Panc1 (cell line): ENCODE results near the gene PLOD3. TPM values are rescaled to one million over a fixed set of nuclear protein-coding genes. Genes with fewer than 3 reads are reported as not detected.

ENCODE experiments used
- ATAC-seq: fragments of 200-7000 bp; cut with Tn5 transposase; 2 replicates; pipeline ENCODE4 v1.9.1; 2020; ENCODE audit warnings: mild to moderate bottlenecking, moderate library complexity
- BruUV-seq: library from RNA; stranded (reverse); fragments of 400-500 nt; replicated peaks from 2 replicates; lab custom pipeline; 2021; lab: Mats Ljungman, UMichigan
- CTCF ChIA-PET: fragments of 300-600 bp; sonication (Branson Sonifier 250); formaldehyde crosslinking; loops from one replicate; lab custom pipeline; 2022; ENCODE audit warnings: antibody characterized with exemption; lab: Charles Lee
- POLR2A ChIA-PET: fragments of 300-600 bp; sonication (Branson Sonifier 250); formaldehyde crosslinking; loops from one replicate; lab custom pipeline; 2022; ENCODE audit warnings: antibody characterized with exemption; lab: Charles Lee
- DNase-seq: peaks from one replicate; pipeline ENCODE4 v3.0.0-alpha.2; 2010; ENCODE audit warnings: low read depth, low spot score
- H3K27ac ChIP-seq: 2 replicates; pipeline ENCODE4 v1.5.1; 2011; ENCODE audit warnings: mild to moderate bottlenecking, low read length, inconsistent platforms
- H3K27me3 ChIP-seq: fragments of 200-500 bp; sonication (Bioruptor generic); 2 replicates; pipeline ENCODE4 v1.6.0; 2014; ENCODE audit warnings: low read length, inconsistent platforms; ENCODE audit not compliant: control insufficient read depth, insufficient read depth
- H3K36me3 ChIP-seq: fragments of 200-500 bp; sonication (Bioruptor generic); 2 replicates; pipeline ENCODE4 v1.5.1; 2014; ENCODE audit warnings: inconsistent platforms, mild to moderate bottlenecking, low read length, moderate library complexity; ENCODE audit not compliant: control insufficient read depth, insufficient read depth
- H3K4me1 ChIP-seq: 2 replicates; pipeline ENCODE4 v1.5.1; 2011; ENCODE audit warnings: inconsistent platforms, mild to moderate bottlenecking, low read length, moderate library complexity; ENCODE audit not compliant: control insufficient read depth, insufficient read depth
- H3K4me3 ChIP-seq, 2 experiments: 2 replicates each; pipeline ENCODE4 v1.5.1; 2011 to 2012; ENCODE audit warnings: low read depth in 2 of 2, low read length in 2 of 2, mild to moderate bottlenecking in 2 of 2, inconsistent platforms in 1 of 2, moderate library complexity in 1 of 2
- H3K9me3 ChIP-seq: fragments of 200-500 bp; sonication (Bioruptor generic); 2 replicates; pipeline ENCODE4 v1.5.1; 2014; ENCODE audit warnings: low read depth, mild to moderate bottlenecking, inconsistent platforms, low read length, moderate library complexity; ENCODE audit not compliant: control insufficient read depth, insufficient read depth
- POLR2AphosphoS5 ChIP-seq: IDR thresholded peaks from 2 replicates; pipeline ENCODE4 v1.6.1; 2012; ENCODE audit warnings: mild to moderate bottlenecking, low read depth, low read length, moderate library complexity
- SIN3A ChIP-seq: IDR thresholded peaks from 2 replicates; pipeline ENCODE4 v1.6.1; 2012; ENCODE audit warnings: low read depth, mild to moderate bottlenecking, low read length, moderate library complexity, borderline replicate concordance; ENCODE audit not compliant: insufficient read depth
- TCF7L2 ChIP-seq: IDR thresholded peaks from 2 replicates; pipeline ENCODE4 v1.6.1; 2011; ENCODE audit warnings: mild to moderate bottlenecking, low read depth, low read length, inconsistent platforms
- in situ Hi-C: cut with HindIII; loops from 2 replicates; pipeline ENCODE4 v1.10.0; 2016; ENCODE audit warnings: low sequenced_read_pairs, low pct_unique_long_range_greater_than_20kb
- intact Hi-C: fragments of 100-400 bp; cut with micrococcal nuclease; formaldehyde crosslinking; loops from one replicate; pipeline ENCODE4 v1.10.0; 2022; ENCODE audit not compliant: unreplicated experiment
- total RNA-seq: library from RNA; stranded (reverse); gene quantifications from one replicate; pipeline ENCODE4 v1.2.1, GENCODE V29; 2021; ENCODE audit not compliant: unreplicated experiment
- TF ChIP-seq, protein P1 (sequence below): fragments of 450-650 bp; IDR thresholded peaks from 2 replicates; pipeline ENCODE4 v1.5.1; 2017; ENCODE audit warnings: mild to moderate bottlenecking
- TF ChIP-seq, protein P2 (sequence below), 2 experiments: IDR thresholded peaks; 2 replicates each; pipeline ENCODE4 v1.6.1; 2011 to 2012; ENCODE audit warnings: low read depth in 2 of 2, control low read depth in 1 of 2, low read length in 1 of 2, mild to moderate bottlenecking in 1 of 2, moderate library complexity in 1 of 2; ENCODE audit not compliant: insufficient read depth in 1 of 2

PLOD3 gene
- total RNA-seq, 1 experiment from 2014 or later: 93.0 TPM

DNA sequence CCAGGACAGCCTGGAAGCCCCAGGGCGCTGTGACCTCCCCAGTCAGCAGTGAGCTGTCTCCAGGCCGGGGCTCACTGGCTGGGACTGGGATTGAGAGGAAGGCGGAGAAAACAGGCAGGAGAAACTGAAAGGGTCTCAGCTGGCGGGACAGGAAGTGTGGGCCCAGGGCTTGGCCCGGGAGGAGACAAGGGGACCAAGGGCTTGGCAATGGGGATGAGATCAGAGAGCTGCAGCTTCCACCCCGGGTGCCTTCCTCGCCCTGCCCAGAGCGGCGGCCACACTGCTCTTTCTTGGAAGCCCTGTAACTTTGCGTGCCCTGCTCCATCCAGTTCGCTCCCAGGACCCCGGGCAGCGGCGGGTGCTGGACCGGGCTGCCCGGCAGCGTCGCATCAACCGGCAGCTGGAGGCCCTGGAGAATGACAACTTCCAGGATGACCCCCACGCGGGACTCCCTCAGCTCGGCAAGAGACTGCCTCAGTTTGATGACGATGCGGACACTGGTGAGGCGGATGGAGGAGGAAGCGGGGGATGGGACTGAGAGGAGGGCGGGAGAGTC, 5.0 kb upstream of the PLOD3 start:
- H3K4me1 ChIP-seq: peaks cover 6% of the 10 kb centered on the region
- ChIA-PET CTCF (no interaction called here), POLR2A (interaction anchor here (0.8 kb wide), 1 partner anchor 8 kb away, joined by 6 read pairs; no protein-coding TSS in a partner anchor)
- no peaks in the 10 kb centered on the region for H3K27me3 ChIP-seq
- no peaks in the 10 kb centered on the region for H3K9me3 ChIP-seq
- intact Hi-C loops: no loop called here
- no peak for TF ChIP-seq TCF7L2
- TF ChIP-seq, protein P1, sequence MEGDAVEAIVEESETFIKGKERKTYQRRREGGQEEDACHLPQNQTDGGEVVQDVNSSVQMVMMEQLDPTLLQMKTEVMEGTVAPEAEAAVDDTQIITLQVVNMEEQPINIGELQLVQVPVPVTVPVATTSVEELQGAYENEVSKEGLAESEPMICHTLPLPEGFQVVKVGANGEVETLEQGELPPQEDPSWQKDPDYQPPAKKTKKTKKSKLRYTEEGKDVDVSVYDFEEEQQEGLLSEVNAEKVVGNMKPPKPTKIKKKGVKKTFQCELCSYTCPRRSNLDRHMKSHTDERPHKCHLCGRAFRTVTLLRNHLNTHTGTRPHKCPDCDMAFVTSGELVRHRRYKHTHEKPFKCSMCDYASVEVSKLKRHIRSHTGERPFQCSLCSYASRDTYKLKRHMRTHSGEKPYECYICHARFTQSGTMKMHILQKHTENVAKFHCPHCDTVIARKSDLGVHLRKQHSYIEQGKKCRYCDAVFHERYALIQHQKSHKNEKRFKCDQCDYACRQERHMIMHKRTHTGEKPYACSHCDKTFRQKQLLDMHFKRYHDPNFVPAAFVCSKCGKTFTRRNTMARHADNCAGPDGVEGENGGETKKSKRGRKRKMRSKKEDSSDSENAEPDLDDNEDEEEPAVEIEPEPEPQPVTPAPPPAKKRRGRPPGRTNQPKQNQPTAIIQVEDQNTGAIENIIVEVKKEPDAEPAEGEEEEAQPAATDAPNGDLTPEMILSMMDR: no peak
- TF ChIP-seq, protein P2, sequence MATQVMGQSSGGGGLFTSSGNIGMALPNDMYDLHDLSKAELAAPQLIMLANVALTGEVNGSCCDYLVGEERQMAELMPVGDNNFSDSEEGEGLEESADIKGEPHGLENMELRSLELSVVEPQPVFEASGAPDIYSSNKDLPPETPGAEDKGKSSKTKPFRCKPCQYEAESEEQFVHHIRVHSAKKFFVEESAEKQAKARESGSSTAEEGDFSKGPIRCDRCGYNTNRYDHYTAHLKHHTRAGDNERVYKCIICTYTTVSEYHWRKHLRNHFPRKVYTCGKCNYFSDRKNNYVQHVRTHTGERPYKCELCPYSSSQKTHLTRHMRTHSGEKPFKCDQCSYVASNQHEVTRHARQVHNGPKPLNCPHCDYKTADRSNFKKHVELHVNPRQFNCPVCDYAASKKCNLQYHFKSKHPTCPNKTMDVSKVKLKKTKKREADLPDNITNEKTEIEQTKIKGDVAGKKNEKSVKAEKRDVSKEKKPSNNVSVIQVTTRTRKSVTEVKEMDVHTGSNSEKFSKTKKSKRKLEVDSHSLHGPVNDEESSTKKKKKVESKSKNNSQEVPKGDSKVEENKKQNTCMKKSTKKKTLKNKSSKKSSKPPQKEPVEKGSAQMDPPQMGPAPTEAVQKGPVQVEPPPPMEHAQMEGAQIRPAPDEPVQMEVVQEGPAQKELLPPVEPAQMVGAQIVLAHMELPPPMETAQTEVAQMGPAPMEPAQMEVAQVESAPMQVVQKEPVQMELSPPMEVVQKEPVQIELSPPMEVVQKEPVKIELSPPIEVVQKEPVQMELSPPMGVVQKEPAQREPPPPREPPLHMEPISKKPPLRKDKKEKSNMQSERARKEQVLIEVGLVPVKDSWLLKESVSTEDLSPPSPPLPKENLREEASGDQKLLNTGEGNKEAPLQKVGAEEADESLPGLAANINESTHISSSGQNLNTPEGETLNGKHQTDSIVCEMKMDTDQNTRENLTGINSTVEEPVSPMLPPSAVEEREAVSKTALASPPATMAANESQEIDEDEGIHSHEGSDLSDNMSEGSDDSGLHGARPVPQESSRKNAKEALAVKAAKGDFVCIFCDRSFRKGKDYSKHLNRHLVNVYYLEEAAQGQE (IDR thresholded peaks at IDR 0.05; ENCODE audit: insufficient read depth in 1 of 2, low read depth in 2 of 2, low read length in 1 of 2): no peak
- no peak for TF ChIP-seq SIN3A
- TF ChIP-seq POLR2AphosphoS5: no peak
- no TSS peak for BruUV-seq
- ATAC-seq (no peak), DNase-seq (no peak)
- H3K36me3 ChIP-seq: no peaks in the 10 kb centered on the region; the same call in 1 of the 2 replicates
- no peak overlapping the region for H3K27ac ChIP-seq
- in situ Hi-C loops: no loop called here
- no peak overlapping the region for H3K4me3 ChIP-seq

DNA sequence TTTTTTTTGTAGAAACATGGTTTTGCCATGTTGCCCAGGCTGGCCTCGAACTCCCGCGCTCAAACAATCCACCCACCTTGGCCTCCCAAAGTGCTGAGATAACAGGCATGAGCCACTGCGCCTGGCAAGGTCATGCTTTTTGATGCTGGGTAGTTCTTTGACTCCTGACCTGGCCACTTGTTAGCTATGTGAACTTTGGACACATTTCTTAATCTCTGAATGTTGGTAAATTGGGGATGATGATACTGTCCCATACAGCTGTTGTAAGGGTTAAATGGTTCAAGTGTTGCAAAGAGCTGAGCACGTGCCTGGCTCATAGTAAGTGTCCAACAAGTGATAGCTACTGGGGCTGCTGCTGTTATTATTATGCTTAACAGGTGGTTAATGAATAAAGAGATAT, 2.9 kb upstream of the PLOD3 start:
- Histone ChIP-seq H3K27ac (no peak overlapping the region), H3K9me3 (no peaks in the 10 kb centered on the region), H3K4me1 (peaks cover 6% of the 10 kb centered on the region), H3K27me3 (no peaks in the 10 kb centered on the region), H3K4me3 (no peak overlapping the region), H3K36me3 (no peaks in the 10 kb centered on the region; the same call in 1 of the 2 replicates)
- in situ Hi-C loops (no loop called here), intact Hi-C loops (no loop called here)
- CTCF ChIA-PET: interaction anchor here (0.7 kb wide), 1 partner anchor 12 kb away, joined by 3 read pairs; no protein-coding TSS in a partner anchor
- POLR2A ChIA-PET: interaction anchor here (0.8 kb wide), 1 partner anchor 23 kb away, joined by 11 read pairs; no protein-coding TSS in a partner anchor
- no peak for TF ChIP-seq TCF7L2
- TF ChIP-seq, protein P2 (IDR thresholded peaks at IDR 0.05; ENCODE audit: insufficient read depth in 1 of 2, low read depth in 2 of 2, low read length in 1 of 2): no peak
- TF ChIP-seq POLR2AphosphoS5: no peak
- no peak for TF ChIP-seq SIN3A
- TF ChIP-seq, protein P1: no peak
- DNase-seq: no peak
- BruUV-seq: no TSS peak
- ATAC-seq: no peak
